Ectodermal cell (in vitro differentiated cells): Measurements from ENCODE around the gene GDAP1L1.
"Not testable (repeated sequence)": the region's sequence is repeated elsewhere in the genome, so short reads cannot be mapped to it uniquely, and the experiment has no call there.

Experiments used
- H3K27ac ChIP-seq: 2 replicates; pipeline ENCODE4 v1.7.0; 2013; ENCODE audit warnings: mild to moderate bottlenecking, low read depth, low read length; ENCODE audit not compliant: insufficient read depth, poor library complexity, severe bottlenecking
- H3K27me3 ChIP-seq: 2 replicates; pipeline ENCODE4 v1.7.0; 2013; ENCODE audit warnings: mild to moderate bottlenecking, low read length; ENCODE audit not compliant: insufficient read depth, control insufficient read depth, poor library complexity, severe bottlenecking
- H3K36me3 ChIP-seq: one replicate; pipeline ENCODE4 v1.7.0; 2013; ENCODE audit warnings: low read length; ENCODE audit not compliant: control insufficient read depth, insufficient read depth
- H3K4me1 ChIP-seq: one replicate; pipeline ENCODE4 v1.7.0; 2013; ENCODE audit warnings: low read length; ENCODE audit not compliant: control insufficient read depth, insufficient read depth
- H3K4me3 ChIP-seq: 2 replicates; pipeline ENCODE4 v1.7.0; 2013; ENCODE audit warnings: low read depth, low read length, control low read depth; ENCODE audit not compliant: insufficient read depth
- H3K9me3 ChIP-seq: 2 replicates; pipeline ENCODE4 v1.7.0; 2013; ENCODE audit warnings: mild to moderate bottlenecking, low read length, moderate library complexity; ENCODE audit not compliant: control insufficient read depth
- WGBS, 2 experiments: methylation state at CpG; one replicate each; pipeline ENCODE4 v1.1.7; 2013; ENCODE audit warnings: missing lambda C conversion rate in 2 of 2; 5-methylcytosine and 5-hydroxymethylcytosine counted together

Gene GDAP1L1

GRCh38 chr20:44299011-44299535 lies 52.0 kb downstream of the GDAP1L1 start:
- WGBS, 2 experiments, result 95 to 96% methylated on average over 42 of the region's 42 CpGs
- not testable (repeated sequence) for H3K36me3 ChIP-seq, H3K4me1 ChIP-seq, H3K4me3 ChIP-seq, H3K9me3 ChIP-seq, H3K27ac ChIP-seq, H3K27me3 ChIP-seq

- Histone ChIP-seq H3K27me3 (no peaks in the 10 kb centered on the region), H3K27ac (no peak overlapping the region), H3K36me3 (no peaks in the 10 kb centered on the region), H3K9me3 (no peaks in the 10 kb centered on the region), H3K4me3 (no peak overlapping the region), H3K4me1 (no peaks in the 10 kb centered on the region)
Observed at GRCh38 chr20:44301285-44301684, 54.2 kb downstream of the GDAP1L1 start.

- Histone ChIP-seq H3K27me3 (no peaks in the 10 kb centered on the region), H3K4me3 (no peak overlapping the region), H3K9me3 (no peaks in the 10 kb centered on the region), H3K36me3 (no peaks in the 10 kb centered on the region), H3K27ac (no peak overlapping the region), H3K4me1 (no peaks in the 10 kb centered on the region)
- WGBS, 2 experiments, result 75 to 85% methylated on average over 5 of the region's 5 CpGs
Observed at GRCh38 chr20:44302026-44302669, 55.0 kb downstream of the GDAP1L1 start.

- H3K36me3 ChIP-seq, result no peaks in the 10 kb centered on the region
- no peaks in the 10 kb centered on the region for H3K27me3 ChIP-seq
- H3K4me1 ChIP-seq, result no peaks in the 10 kb centered on the region
- no peak overlapping the region for H3K27ac ChIP-seq
- H3K9me3 ChIP-seq, result no peaks in the 10 kb centered on the region
- no peak overlapping the region for H3K4me3 ChIP-seq
- 94 to 97% methylated on average over 8 of the region's 8 CpGs for WGBS, 2 experiments
Observed at GRCh38 chr20:44302736-44303135, 55.6 kb downstream of the GDAP1L1 start.

- H3K27me3 ChIP-seq, result no peaks in the 10 kb centered on the region
- H3K4me3 ChIP-seq, result no peak overlapping the region
- H3K4me1 ChIP-seq, result no peaks in the 10 kb centered on the region
- no peaks in the 10 kb centered on the region for H3K36me3 ChIP-seq
- H3K27ac ChIP-seq, result no peak overlapping the region
- H3K9me3 ChIP-seq, result no peaks in the 10 kb centered on the region
Observed at GRCh38 chr20:44304383-44304782, 57.3 kb downstream of the GDAP1L1 start.

- Histone ChIP-seq H3K27me3 (peaks cover 5% of the 10 kb centered on the region), H3K4me3 (no peak overlapping the region), H3K9me3 (no peaks in the 10 kb centered on the region), H3K27ac (no peak overlapping the region), H3K36me3 (no peaks in the 10 kb centered on the region), H3K4me1 (no peaks in the 10 kb centered on the region)
- 93 to 95% methylated on average over 9 of the region's 9 CpGs for WGBS, 2 experiments
Observed at GRCh38 chr20:44306927-44307326, 59.8 kb downstream of the GDAP1L1 start.

- 44 to 49% methylated on average over 17 of the region's 17 CpGs for WGBS, 2 experiments
Observed at GRCh38 chr20:44309763-44310663, 62.9 kb downstream of the GDAP1L1 start.

GRCh38 chr20:44310664-44311639 lies 63.8 kb downstream of the GDAP1L1 start, which contains the start of gene FITM2:
Gene FITM2, minus strand, starts transcription at chr20:44311202. Its CDS starts 54 bp downstream, at chr20:44311148.
- WGBS, 2 experiments, result 2 to 3% methylated on average over 69 to 70 of the region's 70 CpGs
- Histone ChIP-seq H3K4me3 (peak within 1 kb of the TSS; percentile 85), H3K36me3 (no peaks in the 10 kb centered on the region), H3K27ac (no peak within 1 kb of the TSS), H3K9me3 (no peaks in the 10 kb centered on the region), H3K4me1 (no peaks in the 10 kb centered on the region), H3K27me3 (peaks cover 11% of the 10 kb centered on the region)

More at GRCh38 chr20:44309763-44310663, 62.9 kb downstream of the GDAP1L1 start:
- no peaks in the 10 kb centered on the region for H3K4me1 ChIP-seq
- H3K4me3 ChIP-seq, result peak overlapping the region; percentile 85
- no peaks in the 10 kb centered on the region for H3K36me3 ChIP-seq
- H3K9me3 ChIP-seq, result no peaks in the 10 kb centered on the region
- peaks cover 11% of the 10 kb centered on the region for H3K27me3 ChIP-seq
- no peak overlapping the region for H3K27ac ChIP-seq

GRCh38 chr20:44314870-44315269 lies 67.8 kb downstream of the GDAP1L1 start:
- no peak overlapping the region for H3K4me3 ChIP-seq
- H3K27me3 ChIP-seq, result peaks cover 11% of the 10 kb centered on the region

More at GRCh38 chr20:44314870-44315269, 67.8 kb downstream of the GDAP1L1 start:
- Histone ChIP-seq H3K36me3 (no peaks in the 10 kb centered on the region), H3K9me3 (no peaks in the 10 kb centered on the region), H3K27ac (no peak overlapping the region), H3K4me1 (no peaks in the 10 kb centered on the region)
